Activated CD8-positive, alpha-beta memory T cell treated with anti-CD3 and anti-CD28 coated beads for 4 hours (primary cell): ENCODE measurements around the gene S100A12.

Experiments used
- DNase-seq, 2 donors: peaks; one replicate each; pipeline ENCODE4 v3.0.0-alpha.2; 2020; ENCODE audit warnings: low read depth in 2 of 2

The S100A12 gene

GRCh38 chr1:153336650-153337049, 38.8 kb downstream of the S100A12 start:
- no peak for DNase-seq

DNA sequence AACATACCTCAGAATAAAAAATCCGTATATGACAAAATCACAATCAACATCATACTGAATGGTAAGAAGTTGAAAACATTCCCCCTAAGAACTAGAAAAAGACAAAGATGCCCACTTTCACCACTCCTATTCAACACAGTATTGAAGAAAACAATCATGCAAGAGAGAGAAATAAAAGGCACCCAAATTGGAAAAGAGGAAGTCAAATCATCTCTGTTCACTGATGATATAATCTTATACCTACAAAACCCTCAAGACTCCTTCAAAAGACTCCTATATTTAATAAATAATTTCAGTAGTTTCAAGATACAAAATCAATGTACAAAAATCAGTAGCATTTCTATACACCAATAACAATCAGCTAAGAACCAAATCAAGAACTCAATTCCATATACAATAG, 41.5 kb downstream of the S100A12 start:
- no peak for DNase-seq

DNA sequence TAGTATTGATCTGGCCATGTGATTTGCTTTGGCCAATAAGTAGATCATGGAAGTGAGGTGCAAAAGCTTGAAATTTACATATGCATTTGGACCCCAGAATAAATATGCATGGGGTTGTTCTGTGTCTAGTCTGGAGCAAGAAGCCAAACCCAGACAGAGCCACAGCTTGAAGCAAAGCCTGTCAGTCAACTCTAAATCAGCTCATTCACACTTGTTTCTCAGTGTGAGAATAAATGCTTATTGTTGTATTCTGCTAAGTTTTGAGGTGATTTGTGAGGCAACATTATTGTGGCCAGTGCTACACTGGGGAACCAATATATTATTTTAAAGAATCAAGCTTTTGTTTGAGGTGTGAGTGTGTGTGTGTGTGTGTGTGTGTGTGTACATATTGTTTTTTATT, 50.5 kb downstream of the S100A12 start:
- no peak for DNase-seq
